Glutamatergic neuron (in vitro differentiated cells): ENCODE measurements around the gene SWAP70. TPM values are rescaled to one million over a fixed set of nuclear protein-coding genes. Genes with fewer than 3 reads are reported as not detected.

Experiments used
- DNase-seq: peaks from one replicate; pipeline ENCODE4 v3.0.0; 2022
- H3K27ac Mint-ChIP-seq: one replicate; pipeline ENCODE4 v1.8.0; 2020; ENCODE audit warnings: mild to moderate bottlenecking, mixed read lengths, inconsistent platforms; ENCODE audit not compliant: unreplicated experiment
- H3K27me3 Mint-ChIP-seq: one replicate; pipeline ENCODE4 v1.8.0; 2020; ENCODE audit warnings: mild to moderate bottlenecking, moderate library complexity, mixed read lengths, inconsistent platforms; ENCODE audit not compliant: unreplicated experiment
- H3K36me3 Mint-ChIP-seq: one replicate; pipeline ENCODE4 v1.8.0; 2020; ENCODE audit warnings: mild to moderate bottlenecking, mixed read lengths, inconsistent platforms; ENCODE audit not compliant: unreplicated experiment
- H3K4me1 Mint-ChIP-seq: one replicate; pipeline ENCODE4 v1.8.0; 2020; ENCODE audit warnings: mild to moderate bottlenecking, low read depth, mixed read lengths, inconsistent platforms; ENCODE audit not compliant: unreplicated experiment
- H3K4me3 Mint-ChIP-seq: one replicate; pipeline ENCODE4 v1.8.0; 2020; ENCODE audit warnings: mild to moderate bottlenecking, mixed read lengths, inconsistent platforms; ENCODE audit not compliant: unreplicated experiment
- H3K9me3 Mint-ChIP-seq: one replicate; pipeline ENCODE4 v1.8.0; 2020; ENCODE audit warnings: mild to moderate bottlenecking, moderate library complexity, mixed read lengths, inconsistent platforms; ENCODE audit not compliant: unreplicated experiment
- total RNA-seq: library from RNA; stranded (reverse); fragmentation: NEBNext Ultra II Directional; extraction: Animal tissue kit (Norgen Biotek cat#: 25700); gene quantifications from one replicate; pipeline ENCODE4 v1.2.1, GENCODE V29; 2021; ENCODE audit not compliant: unreplicated experiment
- TF ChIP-seq, protein P1 (sequence below): fragments of 200-600 bp; sonication (generic); IDR thresholded peaks from one replicate; pipeline ENCODE4 v1.5.0; 2021; ENCODE audit not compliant: partially characterized antibody, unreplicated experiment

The SWAP70 gene
- total RNA-seq, 1 donor from 2014 or later = 8.7 TPM

DNA sequence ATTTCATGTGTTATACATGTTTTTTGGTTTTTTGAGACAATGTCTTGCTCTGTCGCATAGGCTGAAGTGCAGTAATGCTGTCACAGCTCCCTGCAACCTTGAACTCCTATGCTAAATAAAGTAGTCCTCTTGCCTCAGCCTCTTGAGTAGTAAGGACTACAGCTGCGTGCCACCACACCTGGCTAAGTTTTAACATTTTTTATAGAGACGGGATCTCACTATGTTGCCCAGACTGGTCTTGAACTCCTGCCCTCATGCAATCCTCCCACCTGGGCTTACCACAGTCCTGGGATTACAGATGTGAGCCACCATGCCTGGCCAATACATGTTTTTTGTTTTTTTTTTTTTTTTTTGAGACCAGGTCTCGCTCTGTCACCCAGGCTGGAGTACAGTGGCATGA, 33.9 kb downstream of the SWAP70 start:
- TF ChIP-seq, protein P1, sequence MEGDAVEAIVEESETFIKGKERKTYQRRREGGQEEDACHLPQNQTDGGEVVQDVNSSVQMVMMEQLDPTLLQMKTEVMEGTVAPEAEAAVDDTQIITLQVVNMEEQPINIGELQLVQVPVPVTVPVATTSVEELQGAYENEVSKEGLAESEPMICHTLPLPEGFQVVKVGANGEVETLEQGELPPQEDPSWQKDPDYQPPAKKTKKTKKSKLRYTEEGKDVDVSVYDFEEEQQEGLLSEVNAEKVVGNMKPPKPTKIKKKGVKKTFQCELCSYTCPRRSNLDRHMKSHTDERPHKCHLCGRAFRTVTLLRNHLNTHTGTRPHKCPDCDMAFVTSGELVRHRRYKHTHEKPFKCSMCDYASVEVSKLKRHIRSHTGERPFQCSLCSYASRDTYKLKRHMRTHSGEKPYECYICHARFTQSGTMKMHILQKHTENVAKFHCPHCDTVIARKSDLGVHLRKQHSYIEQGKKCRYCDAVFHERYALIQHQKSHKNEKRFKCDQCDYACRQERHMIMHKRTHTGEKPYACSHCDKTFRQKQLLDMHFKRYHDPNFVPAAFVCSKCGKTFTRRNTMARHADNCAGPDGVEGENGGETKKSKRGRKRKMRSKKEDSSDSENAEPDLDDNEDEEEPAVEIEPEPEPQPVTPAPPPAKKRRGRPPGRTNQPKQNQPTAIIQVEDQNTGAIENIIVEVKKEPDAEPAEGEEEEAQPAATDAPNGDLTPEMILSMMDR = no peak
- DNase-seq = no peak
- Mint-ChIP-seq H3K27ac (no peak overlapping the region), H3K4me3 (no peak overlapping the region), H3K36me3 (no peaks in the 10 kb centered on the region), H3K27me3 (no peaks in the 10 kb centered on the region), H3K9me3 (no peaks in the 10 kb centered on the region), H3K4me1 (no peaks in the 10 kb centered on the region)

GRCh38 chr11:9700105-9700801, 36.4 kb downstream of the SWAP70 start:
- TF ChIP-seq, protein P1 = no peak
- Mint-ChIP-seq H3K27me3 (peaks cover 2% of the 10 kb centered on the region), H3K9me3 (no peaks in the 10 kb centered on the region), H3K27ac (no peak overlapping the region), H3K4me3 (no peak overlapping the region), H3K4me1 (no peaks in the 10 kb centered on the region), H3K36me3 (no peaks in the 10 kb centered on the region)
- no peak for DNase-seq

- Mint-ChIP-seq H3K4me1 (no peaks in the 10 kb centered on the region), H3K27me3 (peaks cover 2% of the 10 kb centered on the region), H3K9me3 (no peaks in the 10 kb centered on the region), H3K27ac (no peak overlapping the region), H3K36me3 (no peaks in the 10 kb centered on the region), H3K4me3 (no peak overlapping the region)
- TF ChIP-seq, protein P1 = no peak
- no peak for DNase-seq
These were observed 37.9 kb downstream of the SWAP70 start for GRCh38 chr11:9701799-9702198.

- no peaks in the 10 kb centered on the region for H3K9me3 Mint-ChIP-seq
- H3K27me3 Mint-ChIP-seq = peaks cover 2% of the 10 kb centered on the region
- H3K4me1 Mint-ChIP-seq = no peaks in the 10 kb centered on the region
- no peak overlapping the region for H3K27ac Mint-ChIP-seq
- TF ChIP-seq, protein P1 = no peak
- H3K36me3 Mint-ChIP-seq = no peaks in the 10 kb centered on the region
- H3K4me3 Mint-ChIP-seq = no peak overlapping the region
- DNase-seq = no peak
These were observed 39.4 kb downstream of the SWAP70 start for GRCh38 chr11:9703280-9703679.

DNA sequence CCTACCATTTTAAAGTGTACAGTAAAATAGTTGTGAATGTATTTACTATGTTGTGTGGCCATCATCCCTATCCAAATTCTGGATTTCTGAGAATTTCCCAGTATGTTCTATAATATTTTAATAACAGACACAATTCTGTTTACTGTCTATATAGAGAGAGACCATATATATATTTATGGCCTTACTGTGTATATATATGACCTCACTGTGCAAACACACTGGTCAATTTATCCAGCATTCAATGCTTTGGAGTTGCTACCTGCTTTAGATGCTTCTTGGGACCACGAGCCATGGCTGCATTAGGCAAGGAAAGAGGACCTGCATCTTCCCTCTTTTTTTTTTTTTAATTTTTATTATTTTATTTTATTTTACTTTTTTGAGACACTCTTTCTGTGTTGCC, 40.2 kb downstream of the SWAP70 start:
- Mint-ChIP-seq H3K9me3 (no peaks in the 10 kb centered on the region), H3K4me3 (no peak overlapping the region), H3K27ac (no peak overlapping the region), H3K4me1 (no peaks in the 10 kb centered on the region), H3K36me3 (no peaks in the 10 kb centered on the region), H3K27me3 (peaks cover 2% of the 10 kb centered on the region)
- TF ChIP-seq, protein P1 = no peak
- no peak for DNase-seq
